ENCODE results near the gene SMKR1.

Gene SMKR1

DNA sequence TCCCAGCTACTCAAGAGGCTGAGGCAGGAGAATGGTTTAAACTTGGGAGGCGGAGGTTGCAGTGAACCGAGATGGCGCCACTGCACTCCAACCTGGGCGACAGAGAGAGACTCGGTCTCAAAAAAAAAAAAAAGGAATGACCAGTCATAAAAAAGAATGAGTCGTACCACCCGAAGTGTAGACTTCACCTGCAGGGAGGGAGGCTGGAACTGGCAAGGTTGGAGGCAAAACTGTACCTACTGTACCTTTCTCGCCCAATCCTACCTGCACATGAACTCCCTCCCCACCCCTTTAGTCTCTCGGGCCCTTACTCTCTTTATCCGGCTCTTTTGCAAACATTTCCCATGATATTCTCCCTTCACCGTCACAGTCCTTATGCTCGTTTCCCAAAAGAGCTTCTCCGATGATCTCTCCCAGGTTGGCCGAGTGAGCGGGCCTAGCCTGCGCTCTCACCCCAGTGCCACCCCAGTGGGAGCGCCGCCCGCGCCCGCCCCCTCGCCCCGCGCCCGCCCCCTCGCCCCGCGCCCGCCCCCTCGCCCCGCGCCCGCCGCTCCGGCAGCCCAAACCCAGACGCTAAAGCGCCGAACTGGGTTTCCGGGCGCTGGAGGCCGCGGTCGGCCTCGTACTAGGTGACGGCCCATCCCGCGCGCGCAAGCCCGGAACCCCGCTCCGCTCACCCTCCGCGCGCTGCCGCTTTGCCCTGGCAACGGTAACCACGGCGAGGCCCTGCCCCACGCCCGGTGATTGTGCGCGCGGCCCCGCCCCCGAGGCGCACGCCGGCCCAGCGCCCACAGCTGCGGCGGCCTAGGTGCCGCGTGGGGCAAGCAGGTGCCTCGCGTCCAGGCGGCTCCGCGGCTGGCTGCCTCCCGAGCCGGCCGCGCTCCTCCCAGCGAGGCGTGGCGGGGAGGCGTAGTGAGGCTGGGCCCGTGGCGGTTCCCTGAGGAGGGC lies at the start of gene SMKR1:
SMKR1 (plus strand) TSS at position 772 of the 948 bp plus-strand sequence. CDS start 294 bp downstream, outside the sequence.
- H3K9me3 ChIP-seq (ENCODE audit: control insufficient read depth, low read length) = no peaks in the 10 kb centered on the region
- peak; percentile 78 for DNase-seq (ENCODE audit: low read depth)
- peak within 1 kb of the TSS; percentile 78 for H3K4me3 ChIP-seq (ENCODE audit: low read length)
- H3K36me3 ChIP-seq (ENCODE audit: control insufficient read depth, insufficient read depth, low read length, severe bottlenecking) = no peaks in the 10 kb centered on the region
- H3K4me1 ChIP-seq (ENCODE audit: control insufficient read depth, insufficient read depth, low read length) = no peaks in the 10 kb centered on the region
- H3K27me3 ChIP-seq (replicated peaks; ENCODE audit: control insufficient read depth, insufficient read depth, low read length) = no peaks in the 10 kb centered on the region
- H3K9ac ChIP-seq (ENCODE audit: low read length) = peak within 1 kb of the TSS; percentile 15

DNA sequence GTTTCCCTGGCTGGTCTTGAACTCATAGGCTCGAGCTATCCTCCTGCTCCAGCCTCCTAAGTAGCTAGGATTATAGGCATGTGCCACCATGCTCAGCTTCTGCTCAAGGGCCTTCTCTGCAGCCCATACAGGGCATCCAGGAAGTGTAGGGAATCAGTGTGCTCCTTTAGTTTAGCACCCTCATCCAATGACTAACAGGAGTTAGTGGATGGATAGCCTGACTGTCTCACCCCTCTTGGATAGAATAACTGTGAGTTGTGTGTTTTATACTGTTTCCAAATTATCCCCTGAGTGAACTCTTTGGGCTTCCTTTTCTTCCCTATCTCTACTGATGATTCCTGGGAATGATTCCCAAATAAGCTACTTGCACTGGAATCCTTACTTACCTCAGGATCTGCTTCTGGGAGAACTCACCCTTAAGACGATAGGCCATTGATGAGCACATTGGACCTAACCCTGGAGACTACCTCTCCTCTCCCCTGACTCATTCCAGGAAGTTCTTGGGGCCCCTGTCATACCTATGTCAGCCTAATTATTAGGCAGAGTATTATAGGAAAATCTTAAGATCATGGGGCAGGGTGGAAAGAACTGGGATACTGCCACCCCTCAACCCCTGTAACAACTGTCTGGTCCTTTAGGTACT lies 49.6 kb upstream of the SMKR1 start:
- Histone ChIP-seq H3K4me3 (ENCODE audit: low read length) (no peak overlapping the region), H3K27me3 (replicated peaks; ENCODE audit: control insufficient read depth, insufficient read depth, low read length) (no peaks in the 10 kb centered on the region), H3K9me3 (ENCODE audit: control insufficient read depth, low read length) (peaks cover 17% of the 10 kb centered on the region), H3K9ac (ENCODE audit: low read length) (no peak overlapping the region), H3K36me3 (ENCODE audit: control insufficient read depth, insufficient read depth, low read length, severe bottlenecking) (no peaks in the 10 kb centered on the region), H3K4me1 (ENCODE audit: control insufficient read depth, insufficient read depth, low read length) (no peaks in the 10 kb centered on the region)
- DNase-seq (ENCODE audit: low read depth) = no peak

DNA sequence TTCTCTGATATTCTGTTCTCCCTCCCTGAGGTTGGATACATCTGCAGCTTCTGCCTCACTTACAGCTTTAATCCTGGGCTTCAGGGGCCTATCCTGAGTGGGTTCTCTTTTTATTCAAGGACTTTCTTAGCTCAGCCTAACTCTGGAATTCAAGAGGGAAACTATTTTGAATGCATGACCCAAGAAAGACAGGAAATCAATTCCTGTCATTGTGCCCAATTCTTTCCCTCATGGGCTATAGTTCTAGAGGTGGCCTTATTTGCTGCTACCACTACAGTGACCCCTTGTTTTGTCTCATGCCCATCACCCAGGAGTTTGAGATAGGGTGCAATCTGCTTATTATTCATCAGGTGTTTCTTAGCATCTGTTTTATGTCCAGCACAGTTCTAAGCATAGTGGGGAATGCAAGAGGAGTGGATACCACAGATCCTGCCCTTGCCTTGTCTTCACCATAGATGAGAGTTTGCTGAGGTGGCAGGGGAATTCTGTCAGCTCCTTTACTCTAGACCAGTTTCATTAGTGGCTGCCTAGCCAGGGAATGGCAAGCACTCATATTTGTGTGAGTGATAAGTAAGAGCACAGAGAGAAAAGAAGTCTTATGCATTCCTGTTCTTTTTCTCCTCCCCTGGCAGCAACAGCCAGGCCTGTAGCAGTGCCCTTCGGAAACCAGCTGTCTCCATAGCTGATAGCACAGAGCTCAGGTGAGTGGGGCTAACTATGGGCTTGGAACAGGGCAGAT lies 48.7 kb upstream of the SMKR1 start:
- Histone ChIP-seq H3K4me1 (ENCODE audit: control insufficient read depth, insufficient read depth, low read length) (no peaks in the 10 kb centered on the region), H3K27me3 (replicated peaks; ENCODE audit: control insufficient read depth, insufficient read depth, low read length) (no peaks in the 10 kb centered on the region), H3K36me3 (ENCODE audit: control insufficient read depth, insufficient read depth, low read length, severe bottlenecking) (no peaks in the 10 kb centered on the region), H3K9me3 (ENCODE audit: control insufficient read depth, low read length) (peaks cover 10% of the 10 kb centered on the region), H3K4me3 (ENCODE audit: low read length) (no peak overlapping the region), H3K9ac (ENCODE audit: low read length) (no peak overlapping the region)
- DNase-seq (ENCODE audit: low read depth) = no peak

- DNase-seq (ENCODE audit: low read depth) = no peak
- no peak overlapping the region for H3K9ac ChIP-seq (ENCODE audit: low read length)
- peaks cover 5% of the 10 kb centered on the region for H3K9me3 ChIP-seq (ENCODE audit: control insufficient read depth, low read length)
- H3K4me1 ChIP-seq (ENCODE audit: control insufficient read depth, insufficient read depth, low read length) = no peaks in the 10 kb centered on the region
- H3K27me3 ChIP-seq (replicated peaks; ENCODE audit: control insufficient read depth, insufficient read depth, low read length) = no peaks in the 10 kb centered on the region
- H3K36me3 ChIP-seq (ENCODE audit: control insufficient read depth, insufficient read depth, low read length, severe bottlenecking) = no peaks in the 10 kb centered on the region
- H3K4me3 ChIP-seq (ENCODE audit: low read length) = no peak overlapping the region
These were observed 48.1 kb upstream of the SMKR1 start for GRCh38 chr7:129454249-129454551.

DNA sequence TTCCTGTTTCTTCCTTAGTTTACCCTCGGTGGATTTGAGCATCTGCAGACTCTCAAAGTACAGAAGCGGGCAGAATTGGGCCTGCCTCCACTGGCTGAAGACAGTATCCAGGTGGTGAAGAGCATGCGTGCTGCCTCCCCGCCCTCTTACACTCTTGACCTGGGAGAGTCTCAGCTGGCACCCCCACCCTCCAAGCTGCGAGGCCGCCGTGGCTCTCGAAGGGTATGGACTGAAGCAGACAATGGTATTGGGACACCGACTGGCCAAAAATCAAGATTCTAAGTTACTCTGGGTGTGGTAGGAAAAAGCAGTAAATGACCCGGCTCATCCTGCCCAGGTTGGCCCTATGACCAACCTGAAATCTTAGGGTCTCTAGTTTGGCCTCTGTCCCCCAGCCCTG lies 45.9 kb upstream of the SMKR1 start:
- DNase-seq (ENCODE audit: low read depth) = no peak
- no peaks in the 10 kb centered on the region for H3K36me3 ChIP-seq (ENCODE audit: control insufficient read depth, insufficient read depth, low read length, severe bottlenecking)
- H3K4me3 ChIP-seq (ENCODE audit: low read length) = no peak overlapping the region
- H3K4me1 ChIP-seq (ENCODE audit: control insufficient read depth, insufficient read depth, low read length) = no peaks in the 10 kb centered on the region
- H3K9me3 ChIP-seq (ENCODE audit: control insufficient read depth, low read length) = no peaks in the 10 kb centered on the region
- H3K9ac ChIP-seq (ENCODE audit: low read length) = no peak overlapping the region
- H3K27me3 ChIP-seq (replicated peaks; ENCODE audit: control insufficient read depth, insufficient read depth, low read length) = no peaks in the 10 kb centered on the region

GRCh38 chr7:129457101-129457500 lies 45.2 kb upstream of the SMKR1 start:
- Histone ChIP-seq H3K27me3 (replicated peaks; ENCODE audit: control insufficient read depth, insufficient read depth, low read length) (no peaks in the 10 kb centered on the region), H3K36me3 (ENCODE audit: control insufficient read depth, insufficient read depth, low read length, severe bottlenecking) (no peaks in the 10 kb centered on the region), H3K4me3 (ENCODE audit: low read length) (no peak overlapping the region), H3K4me1 (ENCODE audit: control insufficient read depth, insufficient read depth, low read length) (no peaks in the 10 kb centered on the region), H3K9me3 (ENCODE audit: control insufficient read depth, low read length) (no peaks in the 10 kb centered on the region), H3K9ac (ENCODE audit: low read length) (no peak overlapping the region)
- no peak for DNase-seq (ENCODE audit: low read depth)

- no peak overlapping the region for H3K4me3 ChIP-seq (ENCODE audit: low read length)
- no peaks in the 10 kb centered on the region for H3K4me1 ChIP-seq (ENCODE audit: control insufficient read depth, insufficient read depth, low read length)
- H3K36me3 ChIP-seq (ENCODE audit: control insufficient read depth, insufficient read depth, low read length, severe bottlenecking) = no peaks in the 10 kb centered on the region
- H3K9me3 ChIP-seq (ENCODE audit: control insufficient read depth, low read length) = no peaks in the 10 kb centered on the region
- no peak for DNase-seq (ENCODE audit: low read depth)
- no peaks in the 10 kb centered on the region for H3K27me3 ChIP-seq (replicated peaks; ENCODE audit: control insufficient read depth, insufficient read depth, low read length)
- no peak overlapping the region for H3K9ac ChIP-seq (ENCODE audit: low read length)
These were observed 44.2 kb upstream of the SMKR1 start for GRCh38 chr7:129458171-129458570.

- H3K4me1 ChIP-seq (ENCODE audit: control insufficient read depth, insufficient read depth, low read length) = peaks cover 1% of the 10 kb centered on the region
- H3K36me3 ChIP-seq (ENCODE audit: control insufficient read depth, insufficient read depth, low read length, severe bottlenecking) = no peaks in the 10 kb centered on the region
- no peaks in the 10 kb centered on the region for H3K9me3 ChIP-seq (ENCODE audit: control insufficient read depth, low read length)
- no peak overlapping the region for H3K9ac ChIP-seq (ENCODE audit: low read length)
- no peak overlapping the region for H3K4me3 ChIP-seq (ENCODE audit: low read length)
- no peak for DNase-seq (ENCODE audit: low read depth)
- no peaks in the 10 kb centered on the region for H3K27me3 ChIP-seq (replicated peaks; ENCODE audit: control insufficient read depth, insufficient read depth, low read length)
These were observed 40.5 kb upstream of the SMKR1 start for GRCh38 chr7:129461809-129462208.

- H3K4me3 ChIP-seq (ENCODE audit: low read length) = no peak overlapping the region
- H3K36me3 ChIP-seq (ENCODE audit: control insufficient read depth, insufficient read depth, low read length, severe bottlenecking) = no peaks in the 10 kb centered on the region
- H3K4me1 ChIP-seq (ENCODE audit: control insufficient read depth, insufficient read depth, low read length) = peaks cover 6% of the 10 kb centered on the region
- no peak for DNase-seq (ENCODE audit: low read depth)
- no peaks in the 10 kb centered on the region for H3K9me3 ChIP-seq (ENCODE audit: control insufficient read depth, low read length)
- H3K27me3 ChIP-seq (replicated peaks; ENCODE audit: control insufficient read depth, insufficient read depth, low read length) = no peaks in the 10 kb centered on the region
- no peak overlapping the region for H3K9ac ChIP-seq (ENCODE audit: low read length)
These were observed 39.9 kb upstream of the SMKR1 start for GRCh38 chr7:129462420-129462819.

- DNase-seq (ENCODE audit: low read depth) = no peak
- H3K9me3 ChIP-seq (ENCODE audit: control insufficient read depth, low read length) = no peaks in the 10 kb centered on the region
- no peaks in the 10 kb centered on the region for H3K36me3 ChIP-seq (ENCODE audit: control insufficient read depth, insufficient read depth, low read length, severe bottlenecking)
- H3K4me3 ChIP-seq (ENCODE audit: low read length) = no peak overlapping the region
- H3K27me3 ChIP-seq (replicated peaks; ENCODE audit: control insufficient read depth, insufficient read depth, low read length) = no peaks in the 10 kb centered on the region
- no peak overlapping the region for H3K9ac ChIP-seq (ENCODE audit: low read length)
- peaks cover 16% of the 10 kb centered on the region for H3K4me1 ChIP-seq (ENCODE audit: control insufficient read depth, insufficient read depth, low read length)
These were observed 38.1 kb upstream of the SMKR1 start for GRCh38 chr7:129464194-129464593.

DNA sequence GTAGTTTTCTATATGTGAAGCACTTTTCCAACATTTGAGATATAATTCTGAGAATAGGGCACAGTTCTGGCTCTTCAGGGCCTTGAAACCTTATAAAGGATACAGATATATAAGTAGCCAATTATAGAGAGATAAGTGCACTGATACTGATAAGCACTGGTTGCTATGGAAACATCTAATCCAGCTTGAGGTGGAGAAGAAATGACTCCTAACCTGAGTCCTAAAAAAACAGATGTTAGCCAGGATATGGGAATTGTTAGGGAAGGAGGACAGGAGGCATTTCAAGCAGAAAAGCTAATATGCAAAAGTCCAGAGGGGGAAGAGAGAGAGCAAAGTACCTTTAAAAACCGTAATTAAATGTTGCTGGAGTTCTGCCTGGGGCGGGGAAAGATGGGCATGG lies 37.3 kb upstream of the SMKR1 start:
- H3K9ac ChIP-seq (ENCODE audit: low read length) = no peak overlapping the region
- H3K27me3 ChIP-seq (replicated peaks; ENCODE audit: control insufficient read depth, insufficient read depth, low read length) = no peaks in the 10 kb centered on the region
- H3K4me1 ChIP-seq (ENCODE audit: control insufficient read depth, insufficient read depth, low read length) = peaks cover 16% of the 10 kb centered on the region
- no peaks in the 10 kb centered on the region for H3K36me3 ChIP-seq (ENCODE audit: control insufficient read depth, insufficient read depth, low read length, severe bottlenecking)
- H3K4me3 ChIP-seq (ENCODE audit: low read length) = no peak overlapping the region
- no peak for DNase-seq (ENCODE audit: low read depth)
- H3K9me3 ChIP-seq (ENCODE audit: control insufficient read depth, low read length) = no peaks in the 10 kb centered on the region

Measured in adipocyte (in vitro differentiated cells).